Erythroblast (primary cell): ENCODE results near the gene RPL9.

Source experiments
- GATA1 ChIP-seq: IDR thresholded peaks from 2 replicates; pipeline ENCODE4 v1.6.1; 2011; ENCODE audit warnings: low read depth, mild to moderate bottlenecking, control low read depth, low read length, moderate library complexity
- POLR2A ChIP-seq: IDR thresholded peaks from 2 replicates; pipeline ENCODE4 v1.6.1; 2011; ENCODE audit warnings: mild to moderate bottlenecking, low read length

- TF ChIP-seq POLR2A (no peak), GATA1 (no peak)
Measured at GRCh38 chr4:39453738-39454137, 5.0 kb downstream of the RPL9 start.
